ENCODE data around the gene ADAMTS20.

- TF ChIP-seq ZNF384 (IDR thresholded peaks at IDR 0.05) = no peak
- TF ChIP-seq FOXK2 (IDR thresholded peaks at IDR 0.05) = no peak
- TF ChIP-seq SP1 (IDR thresholded peaks at IDR 0.05) = no peak
- no peak for TF ChIP-seq FOXM1 (IDR thresholded peaks at IDR 0.05; ENCODE audit: borderline replicate concordance)
- TF ChIP-seq FOXA1 (IDR thresholded peaks at IDR 0.05) = no peak
- TF ChIP-seq BHLHE40 (IDR thresholded peaks at IDR 0.05; ENCODE audit: borderline replicate concordance) = no peak
- no peak for TF ChIP-seq ELF4 (IDR thresholded peaks at IDR 0.05)
- no peak for TF ChIP-seq L3MBTL2 (conservative IDR thresholded peaks at IDR 0.05)
- TF ChIP-seq HDGF (IDR thresholded peaks at IDR 0.05; ENCODE audit: borderline replicate concordance) = no peak
- TF ChIP-seq LEF1 (IDR thresholded peaks at IDR 0.05; ENCODE audit: borderline replicate concordance) = no peak
Observed at GRCh38 chr12:43586646-43587245, 34.7 kb upstream of the ADAMTS20 start.
